T-helper 9 cell (primary cell): Measurements from ENCODE around the gene USP35.

Source experiments
- DNase-seq: peaks from one replicate; pipeline ENCODE4 v3.0.0-alpha.2; 2020

Gene USP35

DNA sequence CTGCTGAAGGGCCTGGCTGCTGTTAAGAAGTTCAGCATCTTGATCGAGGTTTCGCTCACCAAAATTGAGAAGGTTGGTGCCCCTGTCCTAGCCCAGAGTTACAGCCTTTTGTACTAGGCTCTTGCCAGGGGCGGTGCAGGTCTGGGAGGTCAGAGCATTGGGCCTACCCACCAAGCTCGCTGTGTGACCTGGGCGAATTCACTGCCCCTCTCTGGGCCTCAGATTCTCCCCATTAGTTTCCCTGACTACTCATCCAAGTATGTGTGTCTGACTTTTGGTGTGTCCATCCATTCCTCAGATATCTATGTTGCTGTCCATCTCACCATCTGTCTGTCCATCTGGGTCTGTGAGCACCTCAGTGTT, 10.9 kb downstream of the USP35 start:
- no peak for DNase-seq

DNA sequence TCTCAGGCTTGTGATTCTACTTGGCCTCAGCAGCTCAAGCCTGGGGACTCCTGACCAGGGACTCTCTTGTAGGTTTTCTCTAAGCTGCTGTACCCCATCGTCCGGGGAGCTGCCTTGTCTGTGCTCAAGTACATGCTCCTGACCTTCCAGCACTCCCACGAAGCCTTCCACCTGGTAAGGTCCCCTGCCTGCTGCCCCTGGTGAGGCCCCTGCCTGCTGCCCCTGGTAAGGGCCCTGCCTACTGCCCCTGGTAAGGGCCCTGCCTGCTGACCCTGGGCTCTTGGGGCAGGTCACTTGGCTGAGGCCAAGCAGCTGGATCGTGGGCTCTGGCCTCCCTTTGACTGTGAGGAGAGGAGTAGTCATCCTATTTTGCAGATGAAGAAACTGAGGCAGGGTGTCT, 11.3 kb downstream of the USP35 start:
- no peak for DNase-seq

DNA sequence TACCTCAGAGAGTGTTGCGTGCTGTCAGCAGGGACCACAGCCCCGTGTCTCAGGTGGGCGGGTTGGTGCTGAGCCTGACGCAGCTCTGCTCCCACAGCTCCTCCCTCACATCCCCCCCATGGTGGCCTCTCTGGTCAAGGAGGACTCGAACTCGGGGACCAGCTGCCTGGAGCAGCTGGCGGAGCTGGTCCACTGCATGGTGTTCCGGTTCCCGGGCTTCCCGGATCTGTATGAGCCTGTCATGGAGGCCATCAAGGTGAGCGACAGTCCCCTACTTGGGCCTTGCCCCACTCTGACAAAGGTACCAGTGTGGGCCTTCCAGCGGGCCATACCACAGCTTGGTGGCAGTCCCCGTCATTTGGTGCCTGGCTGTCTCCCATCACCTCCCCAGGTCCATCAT, 11.8 kb downstream of the USP35 start:
- DNase-seq: no peak

DNA sequence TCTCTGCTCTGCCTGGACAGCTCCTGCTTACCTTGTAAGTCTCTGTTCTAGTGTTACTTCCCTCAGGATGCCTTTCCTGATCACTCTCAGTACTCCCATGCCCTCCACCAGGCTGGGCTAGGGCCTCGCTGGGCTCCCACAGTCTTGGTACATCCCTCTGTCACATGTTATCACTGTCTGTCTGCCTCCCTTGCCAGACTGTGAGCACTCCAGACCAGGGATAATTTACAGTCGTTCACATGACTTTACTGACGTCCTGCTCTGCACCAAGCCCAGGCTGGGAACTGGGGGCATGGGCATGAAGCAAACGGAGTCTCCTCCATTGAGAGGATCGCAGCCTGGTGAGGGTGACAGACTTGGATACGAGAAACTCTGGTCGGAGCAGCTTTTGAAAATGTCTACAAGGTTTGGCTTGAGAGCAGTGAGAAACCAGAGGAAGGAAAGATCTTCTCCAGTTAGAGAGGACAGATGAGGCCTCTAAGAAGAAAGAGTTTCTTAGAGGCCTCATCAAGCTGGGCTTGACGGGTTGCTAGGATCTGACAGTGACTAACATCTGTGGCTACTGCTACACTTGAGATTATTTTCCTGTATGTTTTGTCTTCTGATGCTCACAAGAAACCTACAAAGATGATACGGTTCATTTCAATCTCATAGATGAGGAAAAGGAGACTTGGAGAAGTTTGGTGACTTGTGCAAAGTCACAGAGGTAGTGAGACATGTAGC, 12.5 kb downstream of the USP35 start:
- DNase-seq: no peak

DNA sequence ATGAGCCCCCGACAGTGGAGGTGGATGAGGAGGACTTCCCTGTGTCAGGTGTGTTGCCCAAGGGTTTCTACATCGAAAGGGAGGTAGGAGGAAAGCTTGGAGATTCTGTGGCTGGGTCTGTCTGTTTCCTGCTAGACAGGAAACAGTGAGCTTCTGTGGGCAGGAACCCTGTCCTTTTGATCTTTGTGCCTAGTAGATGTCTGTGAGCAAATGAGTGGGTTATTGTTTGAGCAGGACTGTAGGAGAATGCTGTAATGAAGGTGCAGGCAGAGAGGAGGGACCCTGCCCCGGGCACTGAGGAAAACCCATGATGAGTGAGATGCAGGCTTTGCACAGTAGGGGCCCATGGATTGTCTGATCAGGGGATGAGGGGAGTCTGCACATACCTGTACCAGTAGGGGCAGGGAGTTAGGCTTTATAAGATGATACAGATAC, 14.0 kb downstream of the USP35 start:
- DNase-seq: peak; percentile 56

DNA sequence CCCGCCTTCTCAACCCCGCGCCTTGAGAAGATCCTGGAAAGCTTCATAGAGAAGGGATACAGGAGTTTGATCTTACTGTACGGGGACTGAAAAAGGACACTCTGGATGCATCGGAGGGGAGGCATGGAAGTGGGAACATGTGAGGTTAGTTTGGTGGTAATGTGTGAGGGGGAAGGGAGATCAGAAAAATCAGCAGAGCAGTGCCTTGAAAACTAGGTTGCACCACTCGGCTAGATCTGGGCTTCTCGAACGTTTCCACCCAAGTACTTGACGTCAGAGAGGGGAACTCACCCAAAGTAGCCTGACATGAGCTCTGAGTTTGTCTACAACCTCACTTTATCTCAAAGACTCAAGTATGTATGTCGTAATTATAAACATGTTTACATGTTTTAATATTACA, 14.5 kb downstream of the USP35 start:
- peak; percentile 52 for DNase-seq

DNA sequence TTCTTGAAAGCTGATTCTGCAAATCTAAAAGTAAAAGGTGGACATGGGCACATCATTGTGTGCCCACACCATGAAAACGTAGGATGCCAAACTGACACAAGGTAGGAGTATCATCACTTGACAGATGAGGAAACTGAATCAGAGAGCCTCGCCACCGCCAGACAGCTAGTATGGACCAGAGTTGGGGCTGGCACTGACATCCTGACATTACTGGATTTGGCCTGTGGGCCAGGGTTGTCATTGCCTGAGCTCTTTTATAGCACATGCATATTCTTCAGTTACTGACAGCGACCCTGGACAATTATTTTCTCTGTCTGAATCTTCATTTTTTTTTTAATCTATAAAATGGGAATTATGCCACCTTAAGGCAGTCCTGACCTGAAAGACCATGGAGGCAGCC, 16.5 kb downstream of the USP35 start:
- no peak for DNase-seq

DNA sequence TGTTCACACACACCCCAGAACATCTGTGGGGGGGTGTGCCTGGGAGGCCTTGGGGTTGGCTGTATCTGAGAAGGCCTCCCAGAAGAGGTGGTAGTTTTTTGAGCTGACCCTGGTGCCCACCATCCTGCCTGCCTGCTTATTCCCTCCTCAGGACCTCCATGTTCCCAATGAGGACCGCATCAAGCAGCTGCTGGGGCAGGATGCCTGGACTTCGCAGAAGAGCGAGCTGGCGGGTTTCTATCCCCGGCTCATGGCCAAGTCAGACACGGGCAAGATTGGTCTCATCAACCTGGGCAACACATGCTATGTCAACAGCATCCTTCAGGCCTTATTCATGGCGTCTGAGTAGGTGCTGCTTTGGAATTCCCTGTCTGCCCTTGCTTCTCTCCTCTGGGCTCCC, 17.0 kb downstream of the USP35 start:
- no peak for DNase-seq

DNA sequence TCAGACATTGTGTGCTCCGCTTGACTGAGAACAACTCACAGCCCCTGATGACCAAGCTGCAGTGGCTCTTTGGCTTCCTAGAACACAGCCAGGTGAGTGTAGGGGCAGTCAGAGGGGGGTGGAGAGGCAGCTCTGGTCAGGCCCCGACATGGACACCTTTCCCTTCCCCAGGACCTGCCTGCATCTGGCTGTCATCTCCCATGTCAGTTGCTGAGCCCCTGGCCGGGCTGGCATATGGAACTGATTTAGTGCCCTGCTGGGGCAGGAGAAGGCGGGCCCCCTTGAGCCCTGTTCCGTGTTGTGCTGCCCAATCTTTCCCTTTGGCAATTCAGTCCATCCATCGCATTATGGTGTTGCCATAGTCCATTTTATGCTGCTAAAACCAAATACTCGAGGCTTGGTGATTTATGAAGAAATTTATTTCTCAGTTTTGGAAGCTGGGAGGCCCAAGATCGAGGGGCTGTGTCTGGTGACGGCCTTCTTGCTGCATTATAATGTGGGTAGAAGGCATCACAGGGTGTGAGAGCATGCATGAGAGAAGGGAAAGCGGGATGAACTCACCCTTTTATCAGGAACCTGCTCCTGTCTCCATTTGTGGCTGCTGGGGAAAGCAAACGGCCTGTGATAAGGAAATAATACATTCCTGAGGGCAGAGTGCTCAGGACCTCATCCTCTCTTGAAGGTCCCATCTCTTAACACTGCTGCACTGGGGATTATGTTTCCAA, 19.0 kb downstream of the USP35 start:
- DNase-seq: no peak

DNA sequence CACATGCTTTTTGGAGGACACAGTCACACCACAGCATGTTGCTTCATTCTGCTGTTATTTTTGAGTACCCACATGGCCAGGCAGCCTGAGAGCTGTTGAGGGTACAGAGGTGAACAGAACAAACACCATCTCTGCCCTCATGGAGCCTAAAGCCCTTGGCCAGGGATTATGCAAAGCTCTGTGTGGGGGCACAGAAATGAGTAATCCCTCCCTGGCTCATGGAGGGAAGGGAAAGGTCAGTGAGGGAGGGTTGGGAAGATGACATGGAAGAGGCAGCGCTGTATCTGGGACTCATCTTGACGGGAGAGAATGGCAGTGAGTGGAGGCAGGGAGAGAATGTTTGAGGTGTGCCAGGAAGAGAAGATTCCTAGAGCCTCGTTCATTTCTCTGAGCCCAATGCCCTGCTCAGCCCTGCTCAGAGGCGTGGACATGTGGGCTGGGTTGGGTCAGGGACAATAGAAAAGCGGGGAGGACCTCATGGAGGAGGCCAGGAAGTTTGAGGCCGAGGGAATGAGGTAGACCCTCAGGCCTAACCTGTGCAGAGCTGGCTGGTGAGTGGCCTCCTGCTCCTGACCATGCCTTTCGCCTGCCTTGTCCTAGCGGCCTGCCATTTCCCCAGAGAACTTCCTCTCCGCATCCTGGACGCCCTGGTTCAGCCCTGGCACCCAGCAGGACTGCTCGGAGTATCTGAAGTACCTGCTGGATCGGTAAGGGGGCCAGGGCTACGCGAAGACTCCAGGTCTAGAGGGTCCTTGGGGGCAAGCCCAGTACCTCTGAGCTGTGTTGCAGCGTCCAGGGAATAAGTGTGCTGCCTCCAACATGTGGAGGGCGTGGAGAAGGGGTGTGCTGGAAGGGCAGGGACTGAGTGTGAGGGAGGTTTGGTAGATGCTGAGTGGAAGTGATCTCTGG, 19.8 kb downstream of the USP35 start:
- no peak for DNase-seq

DNA sequence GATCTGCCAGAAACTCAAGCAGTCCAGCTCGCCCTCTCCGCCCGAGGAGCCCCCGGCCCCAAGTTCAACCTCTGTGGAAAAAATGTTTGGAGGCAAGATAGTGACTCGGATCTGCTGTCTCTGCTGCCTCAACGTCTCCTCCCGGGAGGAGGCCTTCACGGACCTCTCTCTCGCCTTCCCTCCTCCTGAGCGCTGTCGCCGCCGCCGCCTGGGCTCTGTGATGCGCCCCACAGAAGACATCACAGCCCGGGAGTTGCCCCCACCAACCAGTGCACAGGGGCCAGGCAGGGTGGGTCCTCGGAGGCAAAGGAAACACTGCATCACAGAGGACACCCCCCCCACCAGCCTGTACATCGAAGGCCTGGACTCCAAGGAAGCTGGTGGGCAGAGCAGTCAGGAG, 20.8 kb downstream of the USP35 start:
- no peak for DNase-seq

DNA sequence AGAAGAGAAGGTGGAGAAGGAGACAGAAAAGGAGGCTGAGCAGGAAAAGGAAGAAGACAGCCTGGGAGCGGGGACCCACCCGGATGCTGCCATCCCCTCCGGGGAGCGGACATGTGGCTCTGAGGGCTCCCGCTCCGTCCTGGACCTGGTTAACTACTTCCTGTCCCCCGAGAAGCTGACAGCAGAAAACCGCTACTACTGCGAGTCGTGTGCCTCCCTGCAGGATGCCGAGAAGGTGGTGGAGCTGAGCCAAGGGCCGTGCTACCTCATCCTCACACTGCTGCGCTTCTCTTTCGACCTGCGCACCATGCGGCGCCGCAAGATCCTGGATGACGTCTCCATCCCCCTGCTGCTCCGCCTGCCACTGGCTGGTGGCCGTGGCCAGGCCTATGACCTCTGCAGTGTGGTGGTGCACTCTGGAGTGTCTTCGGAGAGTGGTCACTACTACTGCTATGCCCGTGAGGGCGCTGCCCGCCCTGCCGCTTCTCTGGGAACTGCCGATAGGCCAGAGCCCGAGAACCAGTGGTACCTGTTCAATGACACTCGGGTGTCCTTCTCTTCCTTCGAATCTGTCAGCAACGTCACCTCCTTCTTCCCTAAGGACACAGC, 21.4 kb downstream of the USP35 start:
- DNase-seq: no peak

DNA sequence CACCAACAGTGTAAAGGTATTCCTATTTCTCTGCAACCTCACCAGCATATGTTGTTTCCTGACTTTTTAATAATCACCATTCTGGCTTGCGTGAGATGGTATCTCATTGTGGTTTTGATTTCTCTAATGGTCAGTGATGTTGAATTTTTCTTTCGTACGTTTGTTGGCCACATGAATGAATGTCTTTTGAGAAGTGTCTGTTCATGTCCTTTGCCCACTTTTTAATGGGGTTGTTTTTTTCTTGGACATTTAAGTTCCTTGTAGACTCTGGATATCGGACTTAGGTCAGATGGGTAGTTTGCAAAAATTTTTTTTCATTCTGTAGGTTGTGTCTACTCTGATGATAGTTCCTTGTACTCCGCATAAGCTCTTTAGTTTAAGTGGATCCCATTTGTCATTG, 22.8 kb downstream of the USP35 start:
- no peak for DNase-seq

DNA sequence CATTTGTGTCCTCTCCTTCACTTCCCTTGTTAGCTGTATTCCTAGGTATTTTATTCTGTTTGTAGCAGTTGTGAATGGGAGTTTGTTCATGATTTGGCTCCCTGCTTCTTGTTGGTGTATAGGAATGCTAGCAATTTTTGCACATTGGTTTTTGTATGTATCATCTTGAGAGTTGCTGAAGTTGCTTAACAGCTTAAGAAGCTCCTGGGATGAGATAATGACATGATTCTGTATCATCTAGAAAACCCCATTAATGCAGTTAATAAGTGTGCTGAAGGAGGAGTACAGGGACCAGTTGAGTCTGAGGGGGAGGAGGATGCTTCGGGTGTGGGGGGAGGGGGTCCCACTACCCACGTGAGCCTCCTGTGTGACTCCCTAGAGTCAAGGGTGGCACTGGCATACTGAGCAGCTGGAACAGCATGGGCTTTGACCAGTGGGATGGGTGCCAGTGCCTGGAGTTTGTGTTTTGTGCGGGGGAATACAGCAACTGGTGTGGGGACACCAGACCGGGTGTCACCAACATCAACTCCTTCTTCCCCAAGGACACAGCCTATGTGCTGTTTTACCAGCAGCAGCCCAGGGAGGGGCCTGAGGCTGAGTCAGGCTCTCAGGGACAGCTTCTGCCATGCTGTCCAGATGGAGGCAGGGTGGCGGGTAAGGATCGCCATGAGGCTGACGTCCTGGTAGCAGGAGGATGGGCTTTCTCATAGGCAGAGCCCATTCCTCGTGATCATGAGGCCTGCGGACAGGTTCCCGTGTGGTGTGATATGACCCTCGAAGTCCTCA, 24.1 kb downstream of the USP35 start:
- no peak for DNase-seq

DNA sequence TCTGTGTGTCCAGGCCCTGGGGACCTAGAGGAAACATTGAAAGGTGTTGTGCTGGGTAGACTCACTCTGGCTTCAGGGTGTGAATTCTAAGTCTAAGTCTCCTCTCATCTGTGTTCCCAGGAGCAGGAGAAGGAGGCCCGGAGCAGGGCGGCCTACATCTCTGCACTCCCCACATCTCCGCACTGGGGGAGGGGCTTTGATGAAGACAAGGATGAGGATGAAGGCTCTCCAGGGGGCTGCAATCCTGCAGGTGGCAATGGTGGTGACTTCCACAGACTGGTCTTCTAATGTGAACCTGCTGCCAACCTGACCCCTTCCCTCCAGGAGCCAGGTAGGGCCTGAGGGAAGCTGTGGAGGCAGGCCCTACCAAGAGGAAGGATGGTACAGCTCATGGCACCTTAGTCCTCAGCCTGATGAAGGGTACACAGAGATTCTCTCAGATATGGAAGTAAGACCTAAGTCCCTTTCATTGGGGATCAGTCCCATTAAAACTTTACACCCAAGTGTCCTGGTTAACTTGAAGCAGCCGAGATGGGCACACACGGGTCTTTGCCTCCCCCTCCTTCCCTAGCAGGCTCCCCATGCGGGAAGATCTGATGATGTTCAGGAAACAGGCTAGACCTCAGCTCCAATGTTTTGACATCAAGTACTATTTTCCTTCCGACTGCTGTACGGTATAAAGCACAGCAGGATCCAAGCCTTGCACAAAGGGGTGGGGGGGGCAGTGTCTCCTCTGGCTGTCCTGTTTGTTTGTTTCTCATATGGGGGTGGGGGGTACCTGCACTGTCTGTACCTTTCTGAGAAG, 25.0 kb downstream of the USP35 start:
- no peak for DNase-seq

DNA sequence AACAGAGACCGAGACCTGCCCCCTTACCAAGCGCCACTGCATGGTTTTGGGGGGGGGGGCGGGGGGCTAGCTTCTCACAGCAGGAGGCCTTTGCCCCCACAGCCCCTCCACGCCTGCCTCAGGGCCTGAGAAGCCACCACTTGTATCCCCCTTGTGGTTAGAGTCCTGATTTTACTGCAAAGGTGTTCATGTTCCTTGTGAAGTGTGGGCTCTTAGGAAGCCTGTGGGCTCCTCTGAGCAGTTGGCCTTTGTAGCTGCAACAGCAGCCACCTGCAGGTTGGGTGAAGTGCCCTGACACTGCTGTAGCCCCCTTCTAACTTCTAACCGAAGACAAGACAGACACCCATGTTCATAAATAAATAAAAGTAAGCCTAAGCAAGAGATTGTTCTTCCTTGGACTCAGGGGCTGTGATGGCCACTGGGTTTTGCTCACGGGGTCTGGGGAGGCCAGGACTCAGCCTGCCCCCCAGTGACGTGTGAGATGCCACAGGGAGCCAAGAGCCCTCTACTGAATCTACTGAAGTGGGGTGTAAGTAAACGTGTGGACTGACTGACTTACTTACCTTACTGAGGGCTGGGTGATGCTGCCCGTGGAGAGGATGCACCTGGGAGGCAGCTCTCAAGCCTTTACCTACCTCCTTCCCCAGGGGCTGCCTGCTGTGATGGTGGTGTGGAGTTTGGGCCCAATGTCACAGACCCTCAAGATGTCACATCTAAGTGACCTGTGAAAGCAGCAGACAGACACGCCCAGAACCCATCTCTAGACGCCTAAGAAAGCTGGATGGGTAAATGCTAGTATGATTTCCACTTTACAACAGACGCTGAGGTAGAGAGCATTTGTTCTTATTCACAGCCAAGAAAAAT, 25.8 kb downstream of the USP35 start:
- no peak for DNase-seq

DNA sequence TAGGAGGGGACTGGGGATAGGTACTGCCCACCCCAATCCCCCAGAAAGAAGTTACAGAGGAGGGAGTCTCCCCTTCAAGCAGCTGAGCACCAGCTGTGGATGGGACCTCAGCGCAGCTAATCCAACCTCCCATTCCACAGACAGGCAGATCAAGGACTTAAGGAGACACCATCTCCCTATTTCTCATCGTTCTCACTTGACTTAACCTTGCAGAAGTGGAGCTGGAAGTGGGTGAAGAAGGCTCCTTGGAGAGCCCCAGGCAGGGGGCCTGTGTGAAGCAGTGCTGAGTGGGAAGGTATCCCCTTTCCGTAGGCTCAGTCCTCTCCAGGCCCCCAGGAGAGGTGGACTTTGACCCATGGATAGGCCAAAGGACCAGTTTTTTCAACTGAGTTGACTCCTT, 27.3 kb downstream of the USP35 start:
- no peak for DNase-seq

DNA sequence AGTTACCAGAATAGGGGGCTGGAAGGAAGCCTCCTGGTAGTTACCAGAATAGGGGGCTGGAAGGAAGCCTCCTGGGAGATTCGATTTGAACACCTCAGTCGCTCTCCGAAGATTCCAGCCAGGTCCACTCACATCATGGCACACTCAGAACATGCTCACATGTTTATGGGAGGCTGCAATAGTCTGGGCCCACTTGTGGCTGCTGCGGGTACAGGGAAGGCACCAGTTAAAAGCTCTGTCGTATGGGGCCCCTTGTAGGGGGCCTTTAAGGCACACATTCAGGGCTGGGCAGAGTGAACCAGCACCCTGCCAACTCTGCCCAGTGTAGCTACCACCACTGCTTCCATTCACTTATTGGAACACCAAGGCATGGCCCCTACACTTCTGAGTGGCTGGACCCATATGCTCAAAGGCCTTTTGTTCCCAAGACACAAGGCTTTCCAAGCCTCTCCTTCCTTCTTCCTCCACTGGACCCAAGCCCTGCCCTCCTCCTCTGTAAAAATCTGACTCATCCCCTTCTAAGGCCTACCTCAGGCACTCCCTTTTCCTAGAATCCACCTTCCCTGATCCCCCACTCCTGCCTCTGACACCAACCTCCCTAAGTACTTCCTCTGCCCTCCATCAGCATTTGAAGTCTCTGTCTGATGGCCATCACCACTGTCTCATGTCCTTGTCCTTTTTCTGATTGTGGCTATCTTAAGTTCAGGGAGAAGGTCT, 28.0 kb downstream of the USP35 start:
- DNase-seq: no peak

DNA sequence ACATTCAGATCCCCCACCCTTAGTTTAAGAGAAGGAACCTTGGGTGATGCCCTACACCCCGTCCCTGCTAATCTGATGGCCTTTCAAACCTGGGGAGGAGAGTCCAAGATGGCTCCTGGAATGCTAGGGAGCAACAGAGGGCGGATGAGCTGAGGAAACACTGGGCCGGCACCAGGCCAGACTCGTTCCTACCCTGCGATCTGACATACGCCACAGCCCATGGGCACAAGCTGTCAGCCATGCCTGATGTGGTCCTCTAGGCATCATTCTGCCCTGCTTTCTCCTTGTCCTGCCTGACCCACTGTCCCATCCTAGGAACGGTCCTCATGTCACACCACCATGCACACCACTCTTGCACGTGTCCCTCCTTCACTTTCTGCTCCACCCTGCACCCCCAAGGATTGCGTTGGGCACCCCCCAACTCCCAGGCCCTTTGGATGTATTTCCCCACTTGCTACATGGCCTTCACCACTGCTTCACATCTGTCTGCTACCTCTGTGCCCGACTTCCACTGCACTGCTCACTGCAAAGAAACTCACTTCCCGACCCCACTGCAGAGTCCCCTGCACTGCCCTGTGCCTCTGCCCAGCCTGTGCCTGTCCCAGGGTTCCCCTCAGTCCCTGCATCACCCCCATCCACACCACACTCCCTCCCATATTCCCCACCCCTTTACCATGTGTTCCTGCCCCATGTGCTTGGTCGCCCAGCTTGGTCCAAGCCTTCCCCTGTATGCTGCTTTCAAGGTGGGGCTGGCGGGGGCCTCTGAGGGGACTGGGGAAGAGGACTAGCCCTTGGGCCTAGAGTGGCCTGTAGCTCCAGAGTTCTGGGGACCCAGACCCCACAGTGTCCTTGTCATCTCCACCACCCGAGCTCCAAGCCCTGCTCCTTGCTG, 29.2 kb downstream of the USP35 start:
- no peak for DNase-seq
